DND-41 (cell line): ENCODE data around the gene RWDD1.

Experiments
- EZH2 ChIP-seq: IDR thresholded peaks from 3 replicates; pipeline ENCODE4 v1.6.1; 2012; ENCODE audit warnings: borderline replicate concordance, low read depth, mild to moderate bottlenecking, moderate library complexity, low read length, inconsistent platforms; ENCODE audit not compliant: severe bottlenecking
- TF ChIP-seq, protein P1 (sequence below): IDR thresholded peaks from 2 replicates; pipeline ENCODE4 v1.5.1; 2012; ENCODE audit warnings: borderline replicate concordance, low read length, moderate library complexity, mild to moderate bottlenecking; ENCODE audit not compliant: poor library complexity, severe bottlenecking; ENCODE audit errors: extremely low read depth

DNA sequence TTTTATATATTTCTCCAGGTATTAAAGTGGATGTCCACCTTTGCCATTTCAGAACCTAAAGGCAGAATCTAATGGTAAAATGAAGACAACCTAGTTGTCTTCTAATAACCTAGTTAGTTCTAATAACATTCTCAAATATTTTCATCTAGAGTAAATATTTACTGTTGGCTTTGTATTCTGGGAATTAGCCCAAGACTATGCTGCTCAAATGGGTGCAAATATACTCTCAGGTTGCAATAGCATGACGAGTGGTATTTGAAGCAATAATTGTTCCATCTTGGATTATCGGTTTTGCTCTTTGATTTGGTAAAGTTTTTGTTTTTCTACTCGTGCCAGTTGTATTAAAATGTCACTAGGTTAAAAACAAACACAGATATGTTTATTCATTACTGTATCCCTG lies 23.9 kb downstream of the RWDD1 start:
- TF ChIP-seq, protein P1, sequence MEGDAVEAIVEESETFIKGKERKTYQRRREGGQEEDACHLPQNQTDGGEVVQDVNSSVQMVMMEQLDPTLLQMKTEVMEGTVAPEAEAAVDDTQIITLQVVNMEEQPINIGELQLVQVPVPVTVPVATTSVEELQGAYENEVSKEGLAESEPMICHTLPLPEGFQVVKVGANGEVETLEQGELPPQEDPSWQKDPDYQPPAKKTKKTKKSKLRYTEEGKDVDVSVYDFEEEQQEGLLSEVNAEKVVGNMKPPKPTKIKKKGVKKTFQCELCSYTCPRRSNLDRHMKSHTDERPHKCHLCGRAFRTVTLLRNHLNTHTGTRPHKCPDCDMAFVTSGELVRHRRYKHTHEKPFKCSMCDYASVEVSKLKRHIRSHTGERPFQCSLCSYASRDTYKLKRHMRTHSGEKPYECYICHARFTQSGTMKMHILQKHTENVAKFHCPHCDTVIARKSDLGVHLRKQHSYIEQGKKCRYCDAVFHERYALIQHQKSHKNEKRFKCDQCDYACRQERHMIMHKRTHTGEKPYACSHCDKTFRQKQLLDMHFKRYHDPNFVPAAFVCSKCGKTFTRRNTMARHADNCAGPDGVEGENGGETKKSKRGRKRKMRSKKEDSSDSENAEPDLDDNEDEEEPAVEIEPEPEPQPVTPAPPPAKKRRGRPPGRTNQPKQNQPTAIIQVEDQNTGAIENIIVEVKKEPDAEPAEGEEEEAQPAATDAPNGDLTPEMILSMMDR, result no peak
- no peak for TF ChIP-seq EZH2
